Activated T-cell treated with anti-CD3 and anti-CD28 coated beads, Interleukin-2, amount 50 U/mL, for 72 hours (primary cell): ENCODE measurements around the gene WDR5. TPM values are rescaled to one million over a fixed set of nuclear protein-coding genes. Genes with fewer than 3 reads are reported as not detected.
"Not testable (repeated sequence)": the region's sequence is repeated elsewhere in the genome, so short reads cannot be mapped to it uniquely, and the experiment has no call there.

Experiments
- ATAC-seq, 2 donors: fragments of 150-1000 bp; cut with Tn5 transposase; replicated peaks in 1 of 2; 2 replicates each; pipeline ENCODE4 v1.10.0; 2021; ENCODE audit warnings: moderate library complexity in 2 of 2, mild to moderate bottlenecking in 1 of 2
- DNase-seq, 2 donors: peaks; one replicate each; pipeline ENCODE4 v3.0.0; 2021 to 2022; ENCODE audit warnings: mixed read lengths in 1 of 2
- H3K27ac Mint-ChIP-seq: one replicate; pipeline ENCODE4 v1.8.0; 2022; ENCODE audit warnings: mild to moderate bottlenecking, moderate library complexity, mixed read lengths
- H3K27me3 Mint-ChIP-seq: one replicate; pipeline ENCODE4 v1.8.0; 2022; ENCODE audit warnings: low read depth, mixed read lengths
- H3K36me3 Mint-ChIP-seq, 2 donors: one replicate each; pipeline ENCODE4 v1.8.0; 2022; ENCODE audit warnings: mixed read lengths in 2 of 2, mild to moderate bottlenecking in 1 of 2; ENCODE audit not compliant: insufficient read depth in 2 of 2
- H3K4me1 Mint-ChIP-seq: one replicate; pipeline ENCODE4 v1.8.0; 2022; ENCODE audit warnings: low read depth, mixed read lengths
- H3K4me3 Mint-ChIP-seq, 2 donors: one replicate each; pipeline ENCODE4 v1.8.0; 2022; ENCODE audit warnings: mild to moderate bottlenecking in 2 of 2, mixed read lengths in 2 of 2, moderate library complexity in 2 of 2
- H3K9me3 Mint-ChIP-seq, 2 donors: one replicate each; pipeline ENCODE4 v1.8.0; 2022; ENCODE audit warnings: mixed read lengths in 2 of 2
- total RNA-seq, 2 donors: library from RNA; stranded (reverse); gene quantifications; one replicate each; pipeline ENCODE4 v1.2.3, GENCODE V29; 2022

The WDR5 gene
- total RNA-seq = 10 to 100 TPM; 31.7 to 40.0 TPM

GRCh38 chr9:134135343-134136117 lies at the start of gene WDR5:
WDR5 (plus strand) TSS chr9:134136082; CDS start chr9:134139878, 3,796 bp downstream.
- no peaks in the 10 kb centered on the region for H3K27me3 Mint-ChIP-seq
- H3K9me3 Mint-ChIP-seq = no peaks in the 10 kb centered on the region
- H3K27ac Mint-ChIP-seq = peak within 1 kb of the TSS; percentile 95
- H3K4me3 Mint-ChIP-seq = peak within 1 kb of the TSS; percentile 96 to 98
- peaks cover 39% of the 10 kb centered on the region for H3K4me1 Mint-ChIP-seq
- peaks cover 2 to 14% of the 10 kb centered on the region in 2 donors for H3K36me3 Mint-ChIP-seq
- DNase-seq = peak; percentile 89 to 92
- ATAC-seq = peak; percentile 82 to 87

GRCh38 chr9:134088063-134088725 lies 47.7 kb upstream of the WDR5 start:
- no peak for DNase-seq
- ATAC-seq = no peak
- Mint-ChIP-seq H3K27ac (no peak overlapping the region), H3K27me3 (peaks cover 16% of the 10 kb centered on the region), H3K9me3 (no peaks in the 10 kb centered on the region), H3K36me3 (peaks cover 0 to 1% of the 10 kb centered on the region in 2 donors), H3K4me1 (no peaks in the 10 kb centered on the region), H3K4me3 (no peak overlapping the region)

- Mint-ChIP-seq H3K4me3 (no peak overlapping the region), H3K36me3 (peaks cover 0 to 1% of the 10 kb centered on the region in 2 donors), H3K9me3 (no peaks in the 10 kb centered on the region), H3K27ac (no peak overlapping the region), H3K4me1 (no peaks in the 10 kb centered on the region), H3K27me3 (peaks cover 13% of the 10 kb centered on the region)
- no peak for DNase-seq
- ATAC-seq = no peak
These were observed 45.9 kb upstream of the WDR5 start for GRCh38 chr9:134089972-134090371.

- peak; percentile 77 to 85 for ATAC-seq
- no peak overlapping the region for H3K4me3 Mint-ChIP-seq
- H3K36me3 Mint-ChIP-seq = no peaks in the 10 kb centered on the region
- peak; percentile 56 to 69 for DNase-seq
- H3K9me3 Mint-ChIP-seq = peaks cover 0 to 8% of the 10 kb centered on the region in 2 donors
- H3K27ac Mint-ChIP-seq = no peak overlapping the region
- no peaks in the 10 kb centered on the region for H3K4me1 Mint-ChIP-seq
- peaks cover 14% of the 10 kb centered on the region for H3K27me3 Mint-ChIP-seq
These were observed 36.6 kb upstream of the WDR5 start for GRCh38 chr9:134099123-134099761.

GRCh38 chr9:134100040-134100439 lies 35.8 kb upstream of the WDR5 start:
- DNase-seq (no peak), ATAC-seq (no peak)
- H3K36me3 Mint-ChIP-seq = no peaks in the 10 kb centered on the region
- no peaks in the 10 kb centered on the region for H3K4me1 Mint-ChIP-seq
- no peak overlapping the region for H3K4me3 Mint-ChIP-seq
- H3K9me3 Mint-ChIP-seq = peaks cover 0 to 8% of the 10 kb centered on the region in 2 donors
- peaks cover 12% of the 10 kb centered on the region for H3K27me3 Mint-ChIP-seq
- H3K27ac Mint-ChIP-seq = no peak overlapping the region

GRCh38 chr9:134101133-134101532 lies 34.7 kb upstream of the WDR5 start:
- H3K27me3 Mint-ChIP-seq = peaks cover 16% of the 10 kb centered on the region
- H3K9me3 Mint-ChIP-seq, ATAC-seq, H3K27ac Mint-ChIP-seq, H3K4me3 Mint-ChIP-seq, H3K4me1 Mint-ChIP-seq, DNase-seq, H3K36me3 Mint-ChIP-seq: not testable (repeated sequence)

GRCh38 chr9:134101623-134102149 lies 34.2 kb upstream of the WDR5 start:
- ATAC-seq = no peak
- peaks cover 0 to 8% of the 10 kb centered on the region in 2 donors for H3K9me3 Mint-ChIP-seq
- H3K4me3 Mint-ChIP-seq = no peak overlapping the region
- no peaks in the 10 kb centered on the region for H3K4me1 Mint-ChIP-seq
- H3K36me3 Mint-ChIP-seq = no peaks in the 10 kb centered on the region
- no peak overlapping the region for H3K27ac Mint-ChIP-seq
- no peak for DNase-seq
- peaks cover 16% of the 10 kb centered on the region for H3K27me3 Mint-ChIP-seq

GRCh38 chr9:134103391-134103998 lies 32.4 kb upstream of the WDR5 start:
- no peak overlapping the region for H3K27ac Mint-ChIP-seq
- DNase-seq (no peak), ATAC-seq (no peak)
- H3K36me3 Mint-ChIP-seq = no peaks in the 10 kb centered on the region
- no peaks in the 10 kb centered on the region for H3K4me1 Mint-ChIP-seq
- peaks cover 0 to 8% of the 10 kb centered on the region in 2 donors for H3K9me3 Mint-ChIP-seq
- no peak overlapping the region for H3K4me3 Mint-ChIP-seq
- peaks cover 23% of the 10 kb centered on the region for H3K27me3 Mint-ChIP-seq

- Mint-ChIP-seq H3K36me3 (no peaks in the 10 kb centered on the region), H3K9me3 (no peaks in the 10 kb centered on the region), H3K4me3 (no peak overlapping the region), H3K27me3 (peaks cover 7% of the 10 kb centered on the region), H3K4me1 (no peaks in the 10 kb centered on the region), H3K27ac (no peak overlapping the region)
- ATAC-seq = no peak
- DNase-seq = no peak
These were observed 24.8 kb upstream of the WDR5 start for GRCh38 chr9:134111064-134111463.

GRCh38 chr9:134112561-134112960 lies 23.3 kb upstream of the WDR5 start:
- Mint-ChIP-seq H3K27ac (no peak overlapping the region), H3K36me3 (no peaks in the 10 kb centered on the region), H3K4me3 (no peak overlapping the region), H3K4me1 (no peaks in the 10 kb centered on the region), H3K27me3 (peaks cover under 1% of the 10 kb centered on the region), H3K9me3 (no peaks in the 10 kb centered on the region)
- DNase-seq (no peak), ATAC-seq (no peak)

- H3K4me1 Mint-ChIP-seq, DNase-seq, H3K9me3 Mint-ChIP-seq, H3K4me3 Mint-ChIP-seq, H3K27me3 Mint-ChIP-seq, H3K36me3 Mint-ChIP-seq, H3K27ac Mint-ChIP-seq, ATAC-seq: not testable (repeated sequence)
These were observed 16.9 kb upstream of the WDR5 start for GRCh38 chr9:134118972-134119371.

GRCh38 chr9:134123764-134124128 lies 12.1 kb upstream of the WDR5 start:
- no peak overlapping the region for H3K4me3 Mint-ChIP-seq
- no peak overlapping the region for H3K27ac Mint-ChIP-seq
- ATAC-seq (no peak), DNase-seq (no peak)
- peaks cover 6% of the 10 kb centered on the region for H3K4me1 Mint-ChIP-seq
- no peaks in the 10 kb centered on the region for H3K36me3 Mint-ChIP-seq
- no peaks in the 10 kb centered on the region for H3K9me3 Mint-ChIP-seq
- H3K27me3 Mint-ChIP-seq = no peaks in the 10 kb centered on the region
